HG03354 (cell line): Measurements from ENCODE around the gene NPIPB6.

Source experiments
- ATAC-seq: cut with Tn5 transposase; IDR thresholded peaks from one replicate; pipeline ENCODE4 v1.9.1; 2021; ENCODE audit warnings: mild to moderate bottlenecking; ENCODE audit not compliant: unreplicated experiment, poor library complexity, severe bottlenecking

NPIPB6 gene

DNA sequence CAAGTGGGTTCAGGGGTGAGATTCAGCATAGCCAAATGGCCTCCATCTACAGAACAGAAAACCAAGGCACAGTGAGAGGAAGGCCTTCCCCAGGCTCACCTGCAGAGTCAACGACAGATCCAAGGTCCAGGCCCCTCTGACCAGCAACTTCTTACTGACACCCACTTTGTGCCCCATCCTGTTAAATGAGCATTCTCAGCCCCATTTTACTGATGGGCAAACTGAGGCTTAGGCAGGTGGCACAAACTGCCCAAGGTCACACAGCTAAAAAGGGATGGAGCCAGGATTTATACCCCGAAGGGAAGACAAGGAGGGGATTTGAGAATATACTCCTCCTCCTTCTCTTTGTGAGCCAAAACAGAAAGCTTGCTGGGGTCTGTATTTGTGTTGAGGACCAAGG is 61.7 kb downstream of the NPIPB6 start:
- ATAC-seq = no peak

DNA sequence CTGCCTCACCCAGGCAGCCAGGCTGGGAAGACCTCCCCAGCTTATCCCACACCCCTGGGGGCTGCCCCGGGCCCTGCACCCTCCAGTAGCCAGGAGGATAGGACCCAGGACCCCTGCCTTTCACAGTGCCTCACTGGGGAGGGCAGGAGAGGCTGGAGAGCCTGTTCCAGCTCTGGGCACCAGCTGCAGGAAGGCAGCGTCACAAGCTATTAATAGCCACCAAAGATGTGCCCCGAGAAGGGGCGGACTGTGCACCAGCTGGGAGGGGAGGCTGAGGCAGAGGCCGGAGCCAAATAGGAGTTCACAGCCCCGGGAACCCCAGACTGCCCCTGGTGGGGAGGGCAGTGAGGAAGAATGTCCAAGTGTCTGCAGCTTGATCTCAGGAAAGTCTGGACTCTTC is 62.2 kb downstream of the NPIPB6 start:
- no peak for ATAC-seq

DNA sequence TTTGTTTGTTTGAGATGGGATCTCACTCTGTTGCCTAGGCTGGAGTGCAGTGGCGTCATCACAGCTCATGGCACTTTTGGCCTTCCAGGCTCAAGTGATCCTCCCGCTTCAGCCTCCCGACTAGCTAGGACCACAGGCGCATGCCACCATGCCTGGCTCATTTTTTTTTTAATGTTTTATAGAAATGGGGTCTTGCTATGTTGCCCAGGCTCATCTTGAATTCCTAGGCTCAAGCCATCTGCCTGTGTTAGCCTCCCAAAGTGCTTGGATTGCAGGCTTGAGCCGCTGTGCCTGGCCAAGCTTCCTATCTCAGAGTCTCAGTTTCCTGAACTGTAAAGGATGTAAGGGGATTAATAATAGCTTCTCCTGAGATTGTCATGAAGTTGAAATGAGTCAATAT is 63.0 kb downstream of the NPIPB6 start:
- no peak for ATAC-seq

DNA sequence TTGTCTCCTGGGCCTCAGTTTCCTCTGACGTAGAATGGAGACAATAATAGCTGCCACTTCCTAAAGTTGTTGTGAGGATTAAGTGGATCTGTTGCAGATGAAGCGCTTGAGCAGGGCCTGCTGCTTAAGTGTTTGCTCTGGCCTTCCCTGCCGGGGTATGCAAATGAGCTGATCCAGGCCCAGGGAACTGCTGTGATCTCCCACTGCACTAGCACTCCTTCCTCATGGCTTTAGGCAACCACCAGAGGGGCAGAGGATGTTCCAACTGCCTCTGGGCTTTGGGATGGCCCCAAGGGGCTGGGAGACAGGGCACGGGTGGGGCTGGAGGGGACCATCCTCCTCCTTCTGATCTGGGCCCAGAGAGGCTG is 64.8 kb downstream of the NPIPB6 start:
- ATAC-seq = no peak

DNA sequence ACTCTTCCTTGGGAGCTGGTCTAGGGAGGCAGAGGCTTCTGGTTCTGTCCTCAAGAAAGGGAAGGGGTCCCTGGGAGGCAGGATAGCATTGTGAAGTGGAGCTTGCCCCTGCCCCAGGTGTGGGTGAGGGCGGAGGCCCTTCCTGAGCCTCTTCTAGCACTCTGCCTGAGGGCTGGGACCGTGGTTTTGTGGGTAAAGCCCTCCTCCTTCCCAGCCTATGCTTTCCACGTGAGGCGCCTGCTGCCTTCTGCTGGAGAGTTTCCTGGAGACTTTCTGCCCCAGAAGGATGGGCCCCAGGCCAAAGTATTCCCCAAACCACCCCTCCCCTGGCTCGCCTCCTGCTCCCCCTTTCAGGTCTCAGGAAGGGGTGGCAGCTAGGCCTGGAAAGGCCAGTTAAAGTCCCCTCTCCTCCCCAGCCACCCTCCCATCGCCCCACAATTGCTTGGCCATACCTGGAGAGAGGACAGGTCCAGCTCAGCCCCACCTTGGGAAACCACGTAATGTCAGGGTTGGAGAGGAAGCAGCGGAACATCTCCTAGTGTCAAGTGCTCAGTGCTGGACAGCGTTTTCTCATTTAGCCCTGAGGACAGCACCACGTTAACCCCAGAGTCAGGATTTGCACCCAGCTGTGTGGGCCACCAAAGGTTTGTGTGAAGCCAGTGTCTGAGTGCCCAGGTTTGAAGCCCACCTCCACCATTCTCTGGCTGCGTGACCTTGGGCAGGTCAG is 65.4 kb downstream of the NPIPB6 start:
- ATAC-seq = no peak

DNA sequence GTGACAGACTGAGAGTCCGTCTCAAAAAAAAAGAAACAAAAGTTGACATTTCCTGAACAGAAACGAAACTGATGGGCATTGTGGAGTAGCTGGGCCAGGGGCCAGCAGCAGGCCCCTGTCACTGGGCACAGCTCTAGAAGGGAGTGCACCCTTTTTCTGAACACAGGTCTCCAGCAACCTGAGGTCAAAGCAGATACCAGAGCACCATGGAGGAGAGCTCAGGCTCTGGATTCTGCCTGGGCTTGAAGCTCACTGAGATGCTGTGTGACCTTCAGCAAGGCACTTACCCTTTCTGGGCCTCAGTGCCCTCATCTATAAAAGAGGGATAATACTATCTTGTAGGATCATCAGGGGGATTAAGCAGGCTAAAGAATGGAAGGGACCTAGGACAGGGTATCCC is 66.0 kb downstream of the NPIPB6 start:
- no peak for ATAC-seq

DNA sequence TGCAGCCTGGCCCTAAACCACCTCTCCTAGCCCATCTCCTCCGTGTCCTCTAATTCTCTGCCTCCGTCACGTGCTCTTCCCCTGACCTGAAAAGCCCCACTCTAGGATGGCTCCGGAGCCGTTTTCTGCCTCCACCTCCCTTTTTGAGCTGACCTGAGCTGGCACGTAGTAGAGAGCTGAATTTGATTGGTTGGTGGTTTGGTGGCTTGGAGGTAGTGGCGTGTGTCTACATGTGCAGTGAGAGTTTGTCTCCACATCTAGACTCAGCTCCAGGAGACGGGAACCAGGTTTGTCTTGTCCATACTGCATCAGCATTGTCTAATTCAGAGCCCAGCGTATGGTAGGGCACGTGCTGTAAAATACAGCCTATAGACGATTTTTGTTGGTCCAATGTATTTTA is 68.0 kb downstream of the NPIPB6 start:
- ATAC-seq = no peak

DNA sequence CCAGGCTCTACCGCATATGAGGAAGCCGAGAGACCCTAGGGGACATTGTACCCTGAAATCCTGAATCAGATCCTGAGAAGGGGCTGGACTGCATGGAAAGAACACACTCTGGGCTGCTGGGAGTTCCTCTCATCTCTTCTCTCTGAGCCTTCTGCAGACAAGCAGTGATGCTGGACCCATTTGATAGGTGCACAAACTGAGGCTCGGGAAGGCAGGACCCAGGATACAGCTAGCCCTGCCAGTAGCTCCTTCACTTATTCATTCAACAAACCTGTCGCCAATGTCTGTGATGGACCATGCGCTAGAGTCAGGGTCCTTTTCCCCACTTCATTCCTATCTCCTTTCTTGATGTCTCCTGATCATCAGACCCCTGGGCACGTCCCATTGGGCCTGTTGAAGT is 69.1 kb downstream of the NPIPB6 start:
- ATAC-seq = no peak

DNA sequence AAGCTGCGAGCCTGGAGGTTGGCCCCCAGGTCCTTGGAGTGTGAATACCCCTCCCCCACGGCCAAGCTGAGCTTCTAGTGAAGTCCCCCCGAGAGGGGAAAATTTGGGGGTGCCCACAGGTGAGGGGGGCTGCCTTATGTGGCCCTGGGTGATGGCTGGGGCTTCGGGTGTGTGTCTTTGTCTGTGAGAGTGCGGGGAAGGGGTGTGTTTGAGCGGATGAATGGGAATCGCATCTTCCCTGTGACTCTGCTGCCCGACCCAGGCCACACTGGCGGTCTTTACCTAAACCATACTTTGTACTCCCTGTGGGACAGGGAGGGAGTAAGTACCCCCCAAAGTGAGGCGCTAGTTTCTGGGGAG is 69.7 kb downstream of the NPIPB6 start:
- ATAC-seq = no peak

DNA sequence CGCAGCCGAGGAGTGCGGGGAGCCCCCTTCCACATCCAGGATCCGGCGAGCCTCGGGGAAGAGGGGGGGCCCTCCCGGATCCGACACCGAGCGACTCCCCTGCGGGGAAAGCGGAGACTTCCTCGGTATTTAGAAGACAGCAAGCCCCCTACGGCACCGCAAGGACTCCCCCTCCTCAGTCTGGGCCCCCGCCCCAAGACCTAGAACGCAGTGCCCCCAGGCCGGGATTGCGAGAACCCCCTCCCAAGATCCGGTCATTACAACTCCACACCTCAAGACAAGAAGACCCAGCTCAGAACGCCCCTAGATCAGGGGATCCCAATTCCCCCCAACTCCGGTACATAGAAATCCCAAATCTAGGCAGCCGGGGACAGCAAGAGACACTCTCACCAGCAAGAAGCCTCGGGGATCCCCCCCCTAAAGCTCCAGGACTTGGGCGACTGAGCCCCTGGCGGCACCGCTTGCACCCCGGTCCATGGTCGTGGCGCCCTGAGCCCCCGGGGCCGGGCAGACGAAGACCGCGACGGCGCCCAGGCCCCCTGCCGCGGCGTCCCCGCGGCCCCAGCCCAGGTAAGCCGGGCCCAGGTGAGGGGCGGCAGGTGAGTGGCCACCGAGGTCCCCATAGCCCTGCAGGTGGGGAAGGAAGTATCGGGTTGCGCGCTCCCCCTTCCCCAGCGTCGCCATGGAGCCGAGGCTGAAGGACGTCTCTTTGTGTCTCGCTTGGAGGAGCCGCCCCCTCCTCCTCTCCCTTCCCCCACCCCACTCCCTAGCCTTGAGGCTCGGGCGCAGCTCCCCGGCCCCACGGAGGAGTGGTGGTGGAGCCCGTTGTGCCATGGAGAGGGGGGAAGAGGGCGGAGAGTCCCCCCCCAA is 70.3 kb downstream of the NPIPB6 start:
- no peak for ATAC-seq
